ENCODE data around the gene SDHA.
A peak's percentile ranks its signal among the peaks of the same experiment; 100 is the strongest.
"Not testable (repeated sequence)": the region's sequence is repeated elsewhere in the genome, so short reads cannot be mapped to it uniquely, and the experiment has no call there.

Gene SDHA

GRCh38 chr5:241045-241669 is 23.0 kb downstream of the SDHA start:
- ATAC-seq; DNase-seq (ENCODE audit: low spot score in 2 of 2); H3K4me3 Mint-ChIP-seq; H3K4me1 Mint-ChIP-seq; H3K9me3 Mint-ChIP-seq; H3K27ac Mint-ChIP-seq: not testable (repeated sequence)
- peaks cover 88% of the 10 kb centered on the region for H3K36me3 Mint-ChIP-seq

DNA sequence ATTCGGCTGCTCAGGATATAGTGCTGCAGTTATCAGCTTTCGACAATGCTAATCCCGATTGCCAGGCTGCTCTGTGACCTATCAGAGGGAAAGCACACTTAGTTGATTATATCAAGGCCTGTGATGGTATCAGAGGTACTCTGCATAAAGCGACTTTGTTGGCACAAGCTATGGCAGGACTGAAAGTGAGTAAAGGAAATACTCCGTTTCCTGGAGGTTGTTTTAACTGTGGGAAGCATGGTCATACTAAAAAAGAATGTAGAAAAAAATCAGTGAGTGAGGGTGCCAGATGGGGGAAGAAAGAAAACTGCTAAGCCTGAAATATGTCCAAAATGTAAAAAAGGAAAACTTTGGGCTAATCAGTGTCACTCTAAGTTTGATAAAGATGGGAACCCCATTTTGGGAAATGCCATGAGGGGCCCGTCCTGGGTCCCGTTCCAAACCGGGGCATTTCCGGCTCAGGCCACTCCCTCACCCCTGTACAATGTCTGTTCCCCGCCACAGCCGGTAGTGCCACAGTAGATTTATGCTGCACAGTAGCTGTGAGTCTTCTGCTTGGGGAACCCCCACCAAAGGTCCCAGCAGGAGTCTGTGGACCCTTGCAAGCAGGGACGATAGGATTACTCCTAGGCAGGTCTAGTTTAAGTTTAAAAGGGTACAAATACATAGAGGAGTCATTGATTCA is 25.7 kb downstream of the SDHA start:
- H3K27ac Mint-ChIP-seq; ATAC-seq; H3K4me1 Mint-ChIP-seq; H3K4me3 Mint-ChIP-seq; DNase-seq (ENCODE audit: low spot score in 2 of 2); H3K9me3 Mint-ChIP-seq: not testable (repeated sequence)
- H3K36me3 Mint-ChIP-seq: peaks cover 87% of the 10 kb centered on the region

GRCh38 chr5:245717-246116 is 27.6 kb downstream of the SDHA start:
- not testable (repeated sequence) for DNase-seq (ENCODE audit: low spot score in 2 of 2); H3K4me1 Mint-ChIP-seq; H3K4me3 Mint-ChIP-seq; H3K9me3 Mint-ChIP-seq; ATAC-seq; H3K27ac Mint-ChIP-seq
- peaks cover 79% of the 10 kb centered on the region for H3K36me3 Mint-ChIP-seq

GRCh38 chr5:250396-250795 is 32.3 kb downstream of the SDHA start:
- Mint-ChIP-seq H3K36me3 (peaks cover 85% of the 10 kb centered on the region), H3K4me1 (peaks cover 18% of the 10 kb centered on the region), H3K27ac (peak overlapping the region; percentile 36)
- not testable (repeated sequence) for H3K4me3 Mint-ChIP-seq; H3K9me3 Mint-ChIP-seq; DNase-seq (ENCODE audit: low spot score in 2 of 2)
- peak; percentile 32 for ATAC-seq

- not testable (repeated sequence) for H3K4me3 Mint-ChIP-seq; H3K9me3 Mint-ChIP-seq; H3K27ac Mint-ChIP-seq; DNase-seq (ENCODE audit: low spot score in 2 of 2); ATAC-seq
- Mint-ChIP-seq H3K36me3 (peaks cover 85% of the 10 kb centered on the region), H3K4me1 (peaks cover 13% of the 10 kb centered on the region)
Measured at GRCh38 chr5:251016-251415, 32.9 kb downstream of the SDHA start.

GRCh38 chr5:251538-251937 is 33.4 kb downstream of the SDHA start:
- DNase-seq (ENCODE audit: low spot score in 2 of 2); ATAC-seq; H3K9me3 Mint-ChIP-seq; H3K4me3 Mint-ChIP-seq: not testable (repeated sequence)
- Mint-ChIP-seq H3K4me1 (peaks cover 12% of the 10 kb centered on the region), H3K27ac (peak overlapping the region; percentile 91), H3K36me3 (peaks cover 86% of the 10 kb centered on the region)

- Mint-ChIP-seq H3K4me1 (peaks cover 12% of the 10 kb centered on the region), H3K27ac (peak overlapping the region; percentile 91), H3K36me3 (peaks cover 86% of the 10 kb centered on the region), H3K4me3 (peak overlapping the region; percentile 19)
- H3K9me3 Mint-ChIP-seq; DNase-seq (ENCODE audit: low spot score in 2 of 2); ATAC-seq: not testable (repeated sequence)
Measured at GRCh38 chr5:251975-252374, 33.9 kb downstream of the SDHA start.

GRCh38 chr5:252546-252945 is 34.4 kb downstream of the SDHA start:
- no peak for ATAC-seq
- Mint-ChIP-seq H3K9me3 (no peaks in the 10 kb centered on the region), H3K4me3 (peak overlapping the region; percentile 19)

GRCh38 chr5:254322-254721 is 36.2 kb downstream of the SDHA start:
- H3K4me1 Mint-ChIP-seq: peaks cover 12% of the 10 kb centered on the region
- H3K36me3 Mint-ChIP-seq: peaks cover 80% of the 10 kb centered on the region

More at GRCh38 chr5:252546-252945, 34.4 kb downstream of the SDHA start:
- DNase-seq (ENCODE audit: low spot score in 2 of 2): no peak
- Mint-ChIP-seq H3K4me1 (peaks cover 12% of the 10 kb centered on the region), H3K36me3 (peaks cover 86% of the 10 kb centered on the region), H3K27ac (peak overlapping the region; percentile 91)

GRCh38 chr5:255116-255515 is 37.0 kb downstream of the SDHA start:
- ATAC-seq; H3K9me3 Mint-ChIP-seq; H3K27ac Mint-ChIP-seq; DNase-seq (ENCODE audit: low spot score in 2 of 2); H3K4me3 Mint-ChIP-seq: not testable (repeated sequence)
- H3K36me3 Mint-ChIP-seq: peaks cover 75% of the 10 kb centered on the region
- peaks cover 12% of the 10 kb centered on the region for H3K4me1 Mint-ChIP-seq

More at GRCh38 chr5:254322-254721, 36.2 kb downstream of the SDHA start:
- not testable (repeated sequence) for H3K9me3 Mint-ChIP-seq; ATAC-seq; DNase-seq (ENCODE audit: low spot score in 2 of 2); H3K4me3 Mint-ChIP-seq
- H3K27ac Mint-ChIP-seq: peak overlapping the region; percentile 52

GRCh38 chr5:256347-256746 is 38.2 kb downstream of the SDHA start:
- DNase-seq (ENCODE audit: low spot score in 2 of 2); H3K27ac Mint-ChIP-seq; H3K4me3 Mint-ChIP-seq; H3K9me3 Mint-ChIP-seq; ATAC-seq: not testable (repeated sequence)
- Mint-ChIP-seq H3K4me1 (peaks cover 12% of the 10 kb centered on the region), H3K36me3 (peaks cover 73% of the 10 kb centered on the region)

DNA sequence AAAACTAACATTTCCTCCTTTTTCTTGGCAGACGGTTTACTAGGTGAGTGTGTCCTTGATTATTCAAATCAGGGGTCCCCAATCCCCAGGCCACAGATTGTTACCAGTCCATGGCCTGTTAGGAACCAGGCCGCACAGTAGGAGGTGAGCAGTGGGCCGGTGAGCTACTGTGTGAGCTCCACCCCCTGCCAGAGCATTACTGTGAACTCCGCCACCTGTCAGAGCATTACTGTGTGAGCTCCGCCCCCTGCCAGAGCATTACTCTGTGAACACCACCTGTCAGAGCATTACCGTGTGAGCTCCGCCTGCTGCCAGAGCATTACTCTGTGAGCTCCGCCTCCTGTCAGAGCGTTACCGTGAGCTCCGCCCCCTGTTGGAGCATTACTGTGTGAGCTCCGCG is 39.0 kb downstream of the SDHA start:
- no peak for DNase-seq (ENCODE audit: low spot score in 2 of 2)
- no peak overlapping the region for H3K4me3 Mint-ChIP-seq
- H3K27ac Mint-ChIP-seq: no peak overlapping the region
- ATAC-seq: no peak
- no peaks in the 10 kb centered on the region for H3K9me3 Mint-ChIP-seq
- peaks cover 67% of the 10 kb centered on the region for H3K36me3 Mint-ChIP-seq
- peaks cover 9% of the 10 kb centered on the region for H3K4me1 Mint-ChIP-seq

GRCh38 chr5:263275-263974 is 45.3 kb downstream of the SDHA start:
- H3K4me1 Mint-ChIP-seq: peaks cover 18% of the 10 kb centered on the region
- not testable (repeated sequence) for H3K9me3 Mint-ChIP-seq; H3K27ac Mint-ChIP-seq; ATAC-seq; DNase-seq (ENCODE audit: low spot score in 2 of 2); H3K4me3 Mint-ChIP-seq
- peaks cover 63% of the 10 kb centered on the region for H3K36me3 Mint-ChIP-seq

DNA sequence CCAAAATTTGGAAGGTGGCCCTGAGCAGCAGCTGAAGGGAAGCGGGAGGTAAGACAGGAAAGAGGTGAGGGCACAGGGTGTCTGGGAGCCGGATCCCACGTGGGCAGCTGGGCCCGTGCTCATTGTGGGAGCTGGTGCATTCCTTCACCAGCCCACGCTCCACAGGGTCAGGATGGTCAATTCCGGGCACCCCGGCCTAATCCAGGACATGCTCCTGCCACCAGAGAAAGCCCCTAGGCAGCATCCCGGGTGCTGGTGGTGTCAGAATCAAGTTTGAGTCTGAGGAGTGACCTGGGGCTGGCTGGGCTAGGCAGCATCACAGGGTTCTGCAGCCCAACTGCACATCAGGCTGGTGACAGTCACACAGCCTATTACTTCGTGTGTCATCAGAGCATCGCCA is 46.2 kb downstream of the SDHA start:
- ATAC-seq (no peak), DNase-seq (ENCODE audit: low spot score in 2 of 2) (no peak)
- H3K9me3 Mint-ChIP-seq: no peaks in the 10 kb centered on the region
- no peak overlapping the region for H3K4me3 Mint-ChIP-seq
- peaks cover 18% of the 10 kb centered on the region for H3K4me1 Mint-ChIP-seq
- H3K27ac Mint-ChIP-seq: no peak overlapping the region
- H3K36me3 Mint-ChIP-seq: peaks cover 60% of the 10 kb centered on the region

GRCh38 chr5:266311-267026 is 48.3 kb downstream of the SDHA start:
- Mint-ChIP-seq H3K4me1 (peaks cover 25% of the 10 kb centered on the region), H3K27ac (peak overlapping the region; percentile 74), H3K36me3 (peaks cover 67% of the 10 kb centered on the region)
- H3K4me3 Mint-ChIP-seq; DNase-seq (ENCODE audit: low spot score in 2 of 2); H3K9me3 Mint-ChIP-seq: not testable (repeated sequence)
- peak; percentile 1 for ATAC-seq

Measured in stimulated activated effector memory CD8-positive, alpha-beta T cell treated with anti-CD3 and anti-CD28 coated beads, Interleukin-12 subunit alpha, Interleukin-12 subunit beta, amount 100 ng/mL, for 72 hours (primary cell).